Body of pancreas (tissue), 4 donors: ENCODE measurements around the gene HSPBAP1. TPM values are rescaled to one million over a fixed set of nuclear protein-coding genes. Genes with fewer than 3 reads are reported as not detected.

Experiments
- ATAC-seq: fragments of 150-250 bp; one replicate; pipeline ENCODE4 v1.9.1; 2016
- DNase-seq, 4 donors: peaks; one replicate each; pipeline ENCODE4 v3.0.0-alpha.2; 2019
- H3K27ac ChIP-seq, 4 donors: fragments of 200-600 bp; sonication (generic); 1 replicate in 3 of 4; 2 replicates in 1 of 4; pipeline versions ENCODE4 v1.5.1 to v1.6.1; 2016 to 2019; ENCODE audit warnings: mild to moderate bottlenecking in 1 of 4, mixed read lengths in 1 of 4, moderate library complexity in 1 of 4
- H3K27me3 ChIP-seq, 2 donors: fragments of 200-600 bp; sonication (generic); one replicate each; pipeline ENCODE4 v1.6.0; 2016; ENCODE audit warnings: mild to moderate bottlenecking in 1 of 2
- H3K36me3 ChIP-seq, 2 donors: fragments of 200-600 bp; sonication (generic); replicated peaks in 1 of 2; 2 replicates each; pipeline ENCODE4 v1.5.1; 2016; ENCODE audit warnings: low read depth in 2 of 2; ENCODE audit not compliant: insufficient read depth in 1 of 2
- H3K4me1 ChIP-seq: fragments of 200-600 bp; sonication (generic); one replicate; pipeline ENCODE4 v1.6.0; 2016
- H3K4me3 ChIP-seq, 2 donors: fragments of 200-600 bp; sonication (generic); 1 replicate in 1 of 2; 2 replicates in 1 of 2; pipeline ENCODE4 v1.5.1; 2016 to 2019
- H3K9me3 ChIP-seq, 3 donors: fragments of 200-600 bp; sonication (generic); 1 replicate in 2 of 3; 2 replicates in 1 of 3; pipeline ENCODE4 v1.5.1; 2016
- CTCF ChIP-seq, 7 experiments: fragments of 450-650 bp in 4 of 7; fragments of 200-600 bp in 3 of 7; sonication (generic) in 3 of 7; IDR thresholded peaks; one replicate each; pipeline ENCODE4 v1.5.1; 2016 to 2019; ENCODE audit warnings: antibody characterized with exemption in 7 of 7
- POLR2A ChIP-seq, 3 donors: fragments of 450-650 bp; IDR thresholded peaks; one replicate each; pipeline ENCODE4 v1.6.1; 2016; ENCODE audit warnings: antibody characterized with exemption in 3 of 3, mild to moderate bottlenecking in 2 of 3
- WGBS, 2 donors: methylation state at CpG; one replicate each; pipeline ENCODE4 v1.1.5; 2017; 5-methylcytosine and 5-hydroxymethylcytosine counted together
- intact Hi-C: fragments of 100-400 bp; cut with DNase I; formaldehyde crosslinking; loops from one replicate; pipeline ENCODE4 v1.15.1; 2023
- total RNA-seq, 2 donors: library from RNA; depleted of rRNA; stranded (reverse); fragments of >200 nt; gene quantifications; one replicate each; pipeline ENCODE4 v1.1.0, GENCODE V29; 2016

The HSPBAP1 gene
- total RNA-seq, 2 donors from 2014 or later: 9.2 to 9.6 TPM

GRCh38 chr3:122730240-122730639 is 63.4 kb downstream of the HSPBAP1 start:
- TF ChIP-seq CTCF (IDR thresholded peaks at IDR 0.05) (no peak), POLR2A (IDR thresholded peaks at IDR 0.05) (no peak)
- H3K36me3 ChIP-seq: no peaks in the 10 kb centered on the region
- H3K4me3 ChIP-seq: no peak overlapping the region
- intact Hi-C loops: no loop called here
- H3K27ac ChIP-seq: no peak overlapping the region
- H3K9me3 ChIP-seq: no peaks in the 10 kb centered on the region
- no peak for DNase-seq
- ATAC-seq: no peak
- no peaks in the 10 kb centered on the region for H3K27me3 ChIP-seq
- H3K4me1 ChIP-seq: no peaks in the 10 kb centered on the region
- WGBS, 2 donors: 62 to 76% methylated on average over 4 of the region's 4 CpGs

GRCh38 chr3:122728756-122729514 is 64.7 kb downstream of the HSPBAP1 start:
- ATAC-seq (no peak), DNase-seq (no peak)
- no peaks in the 10 kb centered on the region for H3K4me1 ChIP-seq
- no peak overlapping the region for H3K4me3 ChIP-seq
- no peaks in the 10 kb centered on the region for H3K27me3 ChIP-seq
- H3K9me3 ChIP-seq: no peaks in the 10 kb centered on the region
- WGBS, 2 donors: 90 to 95% methylated on average over 8 of the region's 8 CpGs
- TF ChIP-seq CTCF (IDR thresholded peaks at IDR 0.05) (no peak), POLR2A (IDR thresholded peaks at IDR 0.05) (no peak)
- no peaks in the 10 kb centered on the region for H3K36me3 ChIP-seq
- no peak overlapping the region for H3K27ac ChIP-seq
- intact Hi-C loops: no loop called here

- H3K27me3 ChIP-seq: no peaks in the 10 kb centered on the region
- TF ChIP-seq POLR2A (IDR thresholded peaks at IDR 0.05) (no peak), CTCF (IDR thresholded peaks at IDR 0.05) (no peak)
- DNase-seq (no peak), ATAC-seq (no peak)
- H3K4me3 ChIP-seq: no peak overlapping the region
- 88 to 94% methylated on average over 3 of the region's 3 CpGs for WGBS, 2 donors
- H3K36me3 ChIP-seq: no peaks in the 10 kb centered on the region
- no peaks in the 10 kb centered on the region for H3K9me3 ChIP-seq
- H3K4me1 ChIP-seq: no peaks in the 10 kb centered on the region
- no peak overlapping the region for H3K27ac ChIP-seq
- intact Hi-C loops: no loop called here
These were observed 65.4 kb downstream of the HSPBAP1 start for GRCh38 chr3:122728186-122728585.

GRCh38 chr3:122727766-122728165 is 65.9 kb downstream of the HSPBAP1 start:
- Histone ChIP-seq H3K27ac (no peak overlapping the region), H3K36me3 (no peaks in the 10 kb centered on the region), H3K4me1 (no peaks in the 10 kb centered on the region), H3K27me3 (no peaks in the 10 kb centered on the region), H3K4me3 (no peak overlapping the region), H3K9me3 (no peaks in the 10 kb centered on the region)
- ATAC-seq: no peak
- intact Hi-C loops: no loop called here
- no peak for TF ChIP-seq CTCF (IDR thresholded peaks at IDR 0.05)
- TF ChIP-seq POLR2A (IDR thresholded peaks at IDR 0.05): no peak
- DNase-seq: no peak
- 96 to 97% methylated on average over 9 of the region's 9 CpGs for WGBS, 2 donors

GRCh38 chr3:122727294-122727693 is 66.3 kb downstream of the HSPBAP1 start:
- no peaks in the 10 kb centered on the region for H3K9me3 ChIP-seq
- no peak overlapping the region for H3K27ac ChIP-seq
- WGBS, 2 donors: 87 to 89% methylated on average over 3 of the region's 3 CpGs
- no peaks in the 10 kb centered on the region for H3K27me3 ChIP-seq
- H3K4me1 ChIP-seq: no peaks in the 10 kb centered on the region
- intact Hi-C loops: no loop called here
- DNase-seq: peak in 1 of 4 donors; percentile 12
- TF ChIP-seq CTCF (IDR thresholded peaks at IDR 0.05) (no peak), POLR2A (IDR thresholded peaks at IDR 0.05) (no peak)
- H3K4me3 ChIP-seq: no peak overlapping the region
- no peak for ATAC-seq
- H3K36me3 ChIP-seq: no peaks in the 10 kb centered on the region
